A204.1 (cell line): ENCODE results near the gene NFATC2.

Experiments
- FAIRE-seq: peaks from 2 replicates; lab custom pipeline; 2012; peaks lifted over from hg19 to GRCh38; lab: Jason Lieb, UNC

The NFATC2 gene

DNA sequence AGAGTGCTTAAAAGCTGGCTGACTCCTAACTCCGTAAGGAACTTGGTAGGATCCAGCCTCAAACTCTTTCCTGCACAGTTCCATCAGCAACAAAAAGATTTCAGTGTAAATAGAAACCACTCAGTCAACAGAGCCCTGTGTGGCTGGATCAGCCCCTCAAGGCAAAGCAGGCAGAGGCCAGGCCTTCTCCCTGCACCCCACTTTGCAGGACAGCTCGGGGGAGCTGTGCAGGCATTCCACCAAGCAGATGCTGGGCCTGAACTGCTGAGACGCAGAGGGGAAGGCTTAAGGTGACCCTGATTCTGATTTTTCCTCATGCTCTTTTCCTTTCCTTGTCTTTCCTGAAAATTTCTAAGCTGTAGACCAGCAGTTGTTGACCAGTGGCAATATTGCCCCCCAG, 91.5 kb downstream of the NFATC2 start:
- FAIRE-seq, result no peak

GRCh38 chr20:51450221-51450712, 92.3 kb downstream of the NFATC2 start:
- FAIRE-seq, result no peak

DNA sequence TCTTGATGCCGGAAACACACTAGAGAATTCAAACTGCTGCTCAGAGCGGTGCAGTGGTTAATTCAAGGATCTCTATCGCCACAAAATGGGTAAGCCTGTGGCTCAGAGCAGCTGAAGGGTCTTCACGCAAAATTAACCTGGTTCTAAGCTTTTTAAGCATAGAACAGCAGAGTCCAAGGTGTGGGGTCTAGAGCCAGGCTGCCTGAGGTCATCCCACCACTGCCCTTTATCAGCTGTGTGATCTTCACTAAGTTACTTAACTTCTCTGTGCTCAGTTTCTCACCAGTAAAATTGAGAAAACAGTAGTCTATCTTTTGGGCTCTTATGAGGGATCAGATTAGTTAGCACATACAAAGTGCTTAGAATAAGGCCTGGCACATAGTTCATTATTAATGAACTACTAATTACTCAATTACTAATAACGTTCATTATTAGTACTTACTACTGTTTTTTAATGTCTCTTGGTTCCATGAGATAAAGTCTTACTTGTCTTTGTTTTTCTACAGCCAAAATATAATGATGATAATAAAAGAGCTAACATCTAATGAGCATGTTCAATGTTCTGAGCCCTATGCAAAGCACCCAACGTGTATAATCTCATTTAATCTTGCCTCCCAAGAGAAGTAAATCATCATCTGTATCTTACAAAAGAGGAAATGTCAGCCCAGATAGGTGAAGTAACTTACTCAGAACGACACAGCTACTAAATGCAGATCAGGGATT, 92.9 kb downstream of the NFATC2 start:
- FAIRE-seq, result no peak

- no peak for FAIRE-seq
Observed at GRCh38 chr20:51447765-51448148, 94.8 kb downstream of the NFATC2 start.

DNA sequence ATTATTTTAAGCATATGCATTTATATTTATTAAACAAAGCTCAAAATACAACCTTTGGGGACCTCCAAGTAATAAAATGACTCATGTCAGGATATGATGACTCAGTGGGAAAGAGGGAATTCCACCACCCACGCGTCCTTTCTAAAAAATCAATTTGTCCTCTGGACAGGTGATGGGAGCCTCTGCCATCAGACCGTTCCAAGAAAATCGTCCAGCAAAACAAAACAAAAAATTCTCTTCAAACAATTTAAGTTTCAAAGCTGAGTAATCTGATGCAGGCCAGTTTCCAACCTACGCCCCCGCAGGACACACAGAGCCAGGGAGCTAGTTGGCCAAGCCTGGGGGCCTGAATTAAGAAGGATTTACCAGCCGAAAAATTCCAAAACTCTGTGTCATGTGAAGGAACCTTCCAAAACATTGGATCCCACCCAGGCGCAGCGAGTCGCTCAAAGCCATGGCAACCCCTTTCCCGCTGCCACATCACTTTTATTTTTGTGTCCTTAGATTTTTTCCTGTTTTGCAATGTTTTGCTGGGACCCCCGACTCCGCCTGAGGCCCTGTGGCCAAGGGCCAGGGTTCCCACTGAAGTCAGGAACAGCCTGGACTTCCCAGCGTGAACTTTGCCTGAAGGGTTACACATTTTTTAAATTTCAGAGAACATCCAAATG, 95.3 kb downstream of the NFATC2 start:
- peak; percentile 95 for FAIRE-seq

GRCh38 chr20:51446656-51447055, 95.9 kb downstream of the NFATC2 start:
- no peak for FAIRE-seq

DNA sequence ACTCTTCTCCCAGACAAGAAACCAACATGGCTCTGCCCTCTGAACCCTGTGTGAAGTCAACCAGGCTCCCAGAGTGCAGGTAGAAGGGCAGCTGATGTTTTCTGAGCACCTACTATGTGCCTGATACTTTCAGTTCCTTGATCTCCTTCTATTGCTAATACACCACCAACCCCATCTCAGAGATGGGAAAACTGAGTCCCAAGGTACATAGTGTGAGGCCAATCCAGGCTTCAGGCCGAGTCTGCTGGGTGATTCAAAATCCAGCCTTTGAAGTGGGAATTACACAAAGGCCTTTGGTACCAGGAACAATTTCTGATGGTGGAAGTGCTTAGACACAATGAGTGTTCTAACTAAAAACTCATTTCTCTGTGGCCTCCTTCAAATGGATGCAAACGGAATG, 96.3 kb downstream of the NFATC2 start:
- FAIRE-seq, result no peak

- FAIRE-seq, result no peak
Observed at GRCh38 chr20:51445591-51445990, 96.9 kb downstream of the NFATC2 start.

GRCh38 chr20:51444922-51445438, 97.5 kb downstream of the NFATC2 start:
- FAIRE-seq, result no peak

- FAIRE-seq, result no peak
Observed at GRCh38 chr20:51444467-51444866, 98.1 kb downstream of the NFATC2 start.

DNA sequence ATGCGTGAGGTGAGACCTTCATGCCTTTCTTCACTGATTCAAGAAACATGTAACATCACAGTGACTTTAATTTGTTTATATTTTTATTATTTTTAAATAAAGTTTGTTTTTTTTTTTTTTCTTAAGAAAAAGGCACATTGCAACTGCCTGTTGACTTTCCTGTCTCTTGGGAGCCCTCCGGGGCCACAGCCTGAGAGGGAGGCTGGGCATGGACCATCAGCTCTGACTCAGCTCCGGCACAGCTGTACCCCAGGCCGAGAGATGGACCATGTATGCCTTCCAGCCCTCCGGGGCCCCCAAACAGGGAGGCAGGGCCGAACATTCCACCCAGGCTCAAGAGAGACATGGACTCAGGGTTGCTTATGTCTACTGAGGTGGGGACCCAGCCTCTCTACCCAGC, 99.9 kb downstream of the NFATC2 start:
- no peak for FAIRE-seq

- no peak for FAIRE-seq
Observed at GRCh38 chr20:51440589-51440988, 101.9 kb downstream of the NFATC2 start.

DNA sequence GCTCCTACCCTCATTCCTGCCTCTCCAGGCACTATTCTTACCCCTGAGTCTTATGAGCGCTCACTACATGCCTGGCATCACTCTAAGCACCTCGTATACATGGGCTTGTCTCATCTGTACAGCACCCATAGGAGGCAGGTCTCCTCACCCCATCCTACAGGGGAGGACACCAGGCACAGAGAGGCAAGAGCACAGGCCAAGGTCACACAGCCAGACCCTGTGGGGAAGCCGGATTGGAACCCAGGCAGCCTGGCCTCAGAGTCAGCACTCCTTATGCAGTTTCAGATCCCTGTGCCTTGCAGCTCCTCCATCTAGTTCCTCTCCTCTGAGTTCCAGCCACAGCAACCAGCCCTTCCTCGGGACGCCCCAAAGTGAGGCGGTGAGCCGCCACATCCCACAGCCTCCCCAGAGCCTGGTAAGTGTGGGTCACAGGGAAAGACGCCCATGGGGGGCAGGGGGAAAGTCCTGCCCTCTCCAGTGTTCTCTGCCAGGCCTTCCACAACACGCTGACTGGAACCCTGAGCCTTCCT, 103.3 kb downstream of the NFATC2 start:
- FAIRE-seq, result no peak

- no peak for FAIRE-seq
Observed at GRCh38 chr20:51438136-51438535, 104.4 kb downstream of the NFATC2 start.

- no peak for FAIRE-seq
Observed at GRCh38 chr20:51437182-51437924, 105.2 kb downstream of the NFATC2 start.

DNA sequence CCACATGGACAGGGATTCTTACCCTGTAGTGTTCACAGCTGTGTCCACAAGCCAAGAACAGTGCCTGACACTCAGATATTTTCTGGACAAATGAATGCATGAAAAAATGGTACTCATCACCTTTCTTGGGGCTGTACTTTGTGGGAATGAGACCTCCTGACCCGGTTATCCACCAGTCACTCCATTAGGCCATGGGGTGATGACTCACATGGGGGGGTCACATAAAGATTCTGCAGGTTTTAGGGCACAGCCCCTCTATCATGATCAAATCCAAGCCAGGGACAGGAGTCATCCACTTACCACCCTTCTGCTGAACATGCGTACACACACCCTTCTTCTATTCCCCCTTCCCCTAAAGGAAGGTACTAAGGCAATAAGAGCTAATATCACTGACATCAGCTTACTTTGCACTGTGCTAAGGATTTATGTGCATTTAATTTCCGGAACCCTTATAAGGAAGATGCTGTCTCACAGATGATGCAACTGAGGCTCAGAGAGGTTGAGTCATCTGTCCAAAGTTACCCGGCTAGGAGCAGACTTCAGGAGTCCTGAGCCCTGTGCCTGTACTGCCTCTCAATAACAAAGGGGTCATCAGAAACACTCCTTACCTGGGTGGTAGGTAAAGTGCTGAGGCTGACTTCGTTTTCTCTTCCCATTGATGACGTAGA, 107.8 kb downstream of the NFATC2 start:
- no peak for FAIRE-seq

DNA sequence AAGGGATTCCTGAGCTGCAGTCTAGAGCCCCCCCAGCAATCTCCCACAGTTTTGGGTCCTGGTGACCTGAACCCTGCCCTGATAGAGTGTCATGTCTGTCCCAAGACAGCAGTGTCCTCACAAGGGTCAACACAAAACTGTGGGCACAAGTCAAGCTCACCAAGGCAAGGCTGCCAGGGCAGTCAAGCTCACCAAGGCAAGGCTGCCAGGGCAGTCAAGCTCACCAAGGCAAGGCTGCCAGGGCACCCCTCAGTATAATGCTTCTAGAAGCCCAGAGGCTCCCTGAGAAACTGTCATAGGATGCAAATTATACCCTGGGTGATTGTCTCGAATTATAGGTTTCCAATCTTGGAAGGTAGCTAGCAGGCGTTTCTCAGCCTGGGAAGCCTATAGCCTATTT, 108.5 kb downstream of the NFATC2 start:
- FAIRE-seq, result no peak

DNA sequence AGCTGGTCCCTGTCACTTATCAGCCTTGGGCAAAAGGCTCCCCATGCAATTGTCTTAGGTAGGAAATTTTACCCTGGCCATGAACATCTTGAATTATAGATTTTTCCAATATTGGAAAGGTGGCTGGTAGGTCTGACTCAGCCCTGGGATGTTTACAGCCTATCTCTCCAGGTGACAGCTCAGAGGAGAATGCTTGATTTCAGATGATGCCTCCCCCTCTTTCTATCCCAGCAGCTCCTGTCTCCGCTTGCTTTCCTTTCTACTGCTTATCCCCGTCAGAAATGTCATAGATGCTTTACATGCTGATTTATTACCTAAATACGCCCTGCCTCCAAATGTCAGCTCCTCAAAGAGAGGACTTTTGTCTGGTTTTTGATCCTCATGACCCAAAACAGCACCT, 109.6 kb downstream of the NFATC2 start:
- FAIRE-seq, result no peak

DNA sequence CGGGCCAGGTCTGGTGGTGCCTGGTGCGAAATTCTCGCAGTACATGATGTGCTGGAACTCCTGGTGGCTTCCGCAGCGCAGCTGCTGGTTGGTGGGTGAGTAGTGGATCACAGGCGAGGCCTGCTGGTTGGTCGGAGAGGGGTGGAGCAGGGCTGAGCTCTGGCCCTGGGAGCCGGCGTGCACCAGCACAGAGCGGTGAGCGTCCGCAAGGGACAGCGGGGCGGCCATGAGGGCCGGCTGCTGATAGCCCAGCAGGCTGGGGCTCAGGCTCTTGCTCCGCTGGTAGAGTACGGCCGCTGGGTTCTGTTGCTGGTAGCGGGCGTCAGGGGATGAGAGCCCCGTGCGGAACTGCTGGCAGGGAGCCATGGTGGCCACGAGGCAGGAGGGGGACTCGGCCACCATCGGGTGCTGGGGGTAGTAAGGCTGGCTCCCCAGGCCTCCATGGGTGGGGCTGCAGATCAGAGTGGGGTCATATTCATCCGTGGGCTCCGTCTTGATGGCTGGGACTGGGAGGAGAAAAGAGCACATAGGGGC, 110.2 kb downstream of the NFATC2 start:
- FAIRE-seq, result no peak

- FAIRE-seq, result no peak
Observed at GRCh38 chr20:51431321-51431720, 111.2 kb downstream of the NFATC2 start.

DNA sequence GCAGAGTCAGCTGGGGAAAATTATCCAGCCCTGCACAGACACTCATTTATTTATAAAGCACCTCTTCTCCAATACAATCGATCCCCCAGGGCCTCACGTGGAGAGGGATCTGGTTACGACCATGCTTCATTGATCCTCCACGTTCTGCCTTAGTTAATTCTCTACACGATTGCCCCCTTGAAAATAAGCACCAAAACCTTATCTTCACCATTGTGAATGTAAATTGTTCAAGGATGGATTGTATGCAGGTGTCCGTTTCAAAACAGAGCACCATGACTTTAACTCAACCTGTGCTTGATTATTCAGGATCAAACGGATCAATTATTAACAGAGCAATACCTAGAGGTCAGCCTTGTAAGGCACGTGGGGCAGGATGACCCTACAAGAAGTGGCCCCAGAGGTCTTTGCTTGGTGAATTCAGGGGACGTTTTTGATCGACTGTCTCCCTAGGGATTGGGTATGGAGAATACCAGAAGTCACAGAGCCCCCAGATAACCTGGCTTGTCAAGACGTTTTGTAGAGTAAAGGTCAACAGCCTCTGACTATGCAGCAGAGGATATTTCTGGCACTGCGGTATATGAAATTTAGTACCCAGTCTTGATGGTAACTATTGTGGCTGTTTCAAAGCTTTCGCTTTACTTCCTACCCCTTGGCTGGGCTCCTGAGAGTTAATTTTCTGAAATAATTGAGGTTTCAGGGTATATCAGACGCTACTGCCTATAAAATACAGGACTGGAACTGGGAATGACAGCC, 112.1 kb downstream of the NFATC2 start:
- no peak for FAIRE-seq
